ENCODE data around the gene ATF2. TPM values are rescaled to one million over a fixed set of nuclear protein-coding genes. Genes with fewer than 3 reads are reported as not detected.

ATF2 gene
- total RNA-seq, 1 experiment from 2014 or later, result 39.9 TPM

GRCh38 chr2:175054340-175054739 is 113.7 kb downstream of the ATF2 start:
- H3K27me3 Mint-ChIP-seq (ENCODE audit: low read depth), result no peaks in the 10 kb centered on the region; the same call in 1 of the 2 replicates
- ATAC-seq, result no peak
- CTCF ChIA-PET, result interaction anchor here (0.8 to 1.2 kb wide), 2 partner anchors 150 to 357 kb away, joined by 3 to 5 read pairs; no protein-coding TSS in a partner anchor
- POLR2A ChIA-PET, result no interaction called here
- TF ChIP-seq ZNF138 (CRISPR knock-in tag; conservative IDR thresholded peaks at IDR 0.05) (no peak), TEAD1 (CRISPR knock-in tag; IDR thresholded peaks at IDR 0.05) (no peak), ZNF396 (CRISPR knock-in tag; IDR thresholded peaks at IDR 0.05; ENCODE audit: borderline replicate concordance) (no peak), ZNF512 (CRISPR knock-in tag; IDR thresholded peaks at IDR 0.05; ENCODE audit: borderline replicate concordance) (no peak), ELF4 (CRISPR knock-in tag; IDR thresholded peaks at IDR 0.05; ENCODE audit: low read depth) (no peak), NR2C2 (CRISPR knock-in tag; IDR thresholded peaks at IDR 0.05) (no peak), HMGA2 (CRISPR knock-in tag; IDR thresholded peaks at IDR 0.05) (no peak), ESRRA (CRISPR knock-in tag; IDR thresholded peaks at IDR 0.05; ENCODE audit: borderline replicate concordance) (no peak), GTF2I (CRISPR knock-in tag; conservative IDR thresholded peaks at IDR 0.05) (no peak), ZBTB21 (CRISPR knock-in tag; IDR thresholded peaks at IDR 0.05; ENCODE audit: borderline replicate concordance) (no peak), ZNF232 (CRISPR knock-in tag; IDR thresholded peaks at IDR 0.05) (no peak), SMAD4 (CRISPR knock-in tag; IDR thresholded peaks at IDR 0.05) (no peak)
- TF ChIP-seq, protein P1, sequence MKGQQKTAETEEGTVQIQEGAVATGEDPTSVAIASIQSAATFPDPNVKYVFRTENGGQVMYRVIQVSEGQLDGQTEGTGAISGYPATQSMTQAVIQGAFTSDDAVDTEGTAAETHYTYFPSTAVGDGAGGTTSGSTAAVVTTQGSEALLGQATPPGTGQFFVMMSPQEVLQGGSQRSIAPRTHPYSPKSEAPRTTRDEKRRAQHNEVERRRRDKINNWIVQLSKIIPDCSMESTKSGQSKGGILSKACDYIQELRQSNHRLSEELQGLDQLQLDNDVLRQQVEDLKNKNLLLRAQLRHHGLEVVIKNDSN (CRISPR knock-in tag; IDR thresholded peaks at IDR 0.05), result no peak
- no peak overlapping the region for H3K4me3 Mint-ChIP-seq
- no peak for DNase-seq (ENCODE audit: low spot score)
- no peak overlapping the region for H3K27ac Mint-ChIP-seq
- H3K36me3 Mint-ChIP-seq, result no peaks in the 10 kb centered on the region
- peaks cover 5% of the 10 kb centered on the region for H3K9me3 Mint-ChIP-seq
- H3K4me1 Mint-ChIP-seq, result peaks cover 15% of the 10 kb centered on the region

- POLR2A ChIA-PET, result interaction anchor here (1.1 kb wide), 1 partner anchor 8 kb away, joined by 3 read pairs; no protein-coding TSS in a partner anchor
- no peaks in the 10 kb centered on the region for H3K4me1 Mint-ChIP-seq
- ATAC-seq (no peak), DNase-seq (ENCODE audit: low spot score) (no peak)
- no peak for TF ChIP-seq MYBL2 (CRISPR knock-in tag; IDR thresholded peaks at IDR 0.05)
- no peak for TF ChIP-seq ATF3 (CRISPR knock-in tag; conservative IDR thresholded peaks at IDR 0.05)
- no peak for TF ChIP-seq KAT7 (CRISPR knock-in tag; IDR thresholded peaks at IDR 0.05; ENCODE audit: borderline replicate concordance)
- TF ChIP-seq, protein P2, sequence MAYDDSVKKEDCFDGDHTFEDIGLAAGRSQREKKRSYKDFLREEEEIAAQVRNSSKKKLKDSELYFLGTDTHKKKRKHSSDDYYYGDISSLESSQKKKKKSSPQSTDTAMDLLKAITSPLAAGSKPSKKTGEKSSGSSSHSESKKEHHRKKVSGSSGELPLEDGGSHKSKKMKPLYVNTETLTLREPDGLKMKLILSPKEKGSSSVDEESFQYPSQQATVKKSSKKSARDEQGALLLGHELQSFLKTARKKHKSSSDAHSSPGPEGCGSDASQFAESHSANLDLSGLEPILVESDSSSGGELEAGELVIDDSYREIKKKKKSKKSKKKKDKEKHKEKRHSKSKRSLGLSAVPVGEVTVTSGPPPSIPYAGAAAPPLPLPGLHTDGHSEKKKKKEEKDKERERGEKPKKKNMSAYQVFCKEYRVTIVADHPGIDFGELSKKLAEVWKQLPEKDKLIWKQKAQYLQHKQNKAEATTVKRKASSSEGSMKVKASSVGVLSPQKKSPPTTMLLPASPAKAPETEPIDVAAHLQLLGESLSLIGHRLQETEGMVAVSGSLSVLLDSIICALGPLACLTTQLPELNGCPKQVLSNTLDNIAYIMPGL (CRISPR knock-in tag; IDR thresholded peaks at IDR 0.05), result no peak
- no peak for TF ChIP-seq PRRX2 (CRISPR knock-in tag; IDR thresholded peaks at IDR 0.05)
- no peak for TF ChIP-seq ELF4 (CRISPR knock-in tag; IDR thresholded peaks at IDR 0.05; ENCODE audit: low read depth)
- TF ChIP-seq, protein P3, sequence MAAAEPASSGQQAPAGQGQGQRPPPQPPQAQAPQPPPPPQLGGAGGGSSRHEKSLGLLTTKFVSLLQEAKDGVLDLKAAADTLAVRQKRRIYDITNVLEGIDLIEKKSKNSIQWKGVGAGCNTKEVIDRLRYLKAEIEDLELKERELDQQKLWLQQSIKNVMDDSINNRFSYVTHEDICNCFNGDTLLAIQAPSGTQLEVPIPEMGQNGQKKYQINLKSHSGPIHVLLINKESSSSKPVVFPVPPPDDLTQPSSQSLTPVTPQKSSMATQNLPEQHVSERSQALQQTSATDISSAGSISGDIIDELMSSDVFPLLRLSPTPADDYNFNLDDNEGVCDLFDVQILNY (CRISPR knock-in tag; IDR thresholded peaks at IDR 0.05), result no peak
- no peak for TF ChIP-seq HMGA2 (CRISPR knock-in tag; IDR thresholded peaks at IDR 0.05)
- TF ChIP-seq MAX (CRISPR knock-in tag; IDR thresholded peaks at IDR 0.05), result no peak
- TF ChIP-seq, protein P4, sequence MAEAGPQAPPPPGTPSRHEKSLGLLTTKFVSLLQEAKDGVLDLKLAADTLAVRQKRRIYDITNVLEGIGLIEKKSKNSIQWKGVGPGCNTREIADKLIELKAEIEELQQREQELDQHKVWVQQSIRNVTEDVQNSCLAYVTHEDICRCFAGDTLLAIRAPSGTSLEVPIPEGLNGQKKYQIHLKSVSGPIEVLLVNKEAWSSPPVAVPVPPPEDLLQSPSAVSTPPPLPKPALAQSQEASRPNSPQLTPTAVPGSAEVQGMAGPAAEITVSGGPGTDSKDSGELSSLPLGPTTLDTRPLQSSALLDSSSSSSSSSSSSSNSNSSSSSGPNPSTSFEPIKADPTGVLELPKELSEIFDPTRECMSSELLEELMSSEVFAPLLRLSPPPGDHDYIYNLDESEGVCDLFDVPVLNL (CRISPR knock-in tag; IDR thresholded peaks at IDR 0.05; ENCODE audit: borderline replicate concordance, low read depth), result no peak
- TF ChIP-seq TCF7 (CRISPR knock-in tag; IDR thresholded peaks at IDR 0.05; ENCODE audit: low read depth), result no peak
- TF ChIP-seq CREM (CRISPR knock-in tag; IDR thresholded peaks at IDR 0.05), result no peak
- H3K36me3 Mint-ChIP-seq, result no peaks in the 10 kb centered on the region
- no peak overlapping the region for H3K27ac Mint-ChIP-seq
- CTCF ChIA-PET, result interaction anchor here (1.1 to 1.7 kb wide), 2 partner anchors 18 to 301 kb away, joined by 3 to 6 read pairs; no protein-coding TSS in a partner anchor
- H3K9me3 Mint-ChIP-seq, result no peaks in the 10 kb centered on the region
- H3K4me3 Mint-ChIP-seq, result no peak overlapping the region
- H3K27me3 Mint-ChIP-seq (ENCODE audit: low read depth), result no peaks in the 10 kb centered on the region; the same call in 1 of the 2 replicates
These were observed 118.3 kb downstream of the ATF2 start for GRCh38 chr2:175049661-175050060.

Data from WTC11 (cell line).